ENCODE data around the gene TBC1D1.

GRCh38 chr4:38062776-38063097 is 171.9 kb downstream of the TBC1D1 start:
- TF ChIP-seq STAT1 (IDR thresholded peaks at IDR 0.05; ENCODE audit: unreplicated experiment) (no peak), CTCF (conservative IDR thresholded peaks at IDR 0.05; ENCODE audit: low read depth in 2 of 2) (no peak), POLR2AphosphoS5 (IDR thresholded peaks at IDR 0.05; ENCODE audit: low read depth) (no peak), REST (IDR thresholded peaks at IDR 0.05; ENCODE audit: unreplicated experiment) (no peak), ETS1 (IDR thresholded peaks at IDR 0.05) (no peak), EZH2 (IDR thresholded peaks at IDR 0.05; ENCODE audit: low read depth, unreplicated experiment) (no peak), EZH2phosphoT487 (IDR thresholded peaks at IDR 0.05; ENCODE audit: unreplicated experiment) (no peak), JUNB (IDR thresholded peaks at IDR 0.05; ENCODE audit: unreplicated experiment) (no peak), CREB1 (CRISPR knock-in tag; IDR thresholded peaks at IDR 0.05; ENCODE audit: low read depth) (no peak)

Data from GM23338 (cell line).